Measurements from ENCODE around the gene FANCE. TPM values are rescaled to one million over a fixed set of nuclear protein-coding genes. Genes with fewer than 3 reads are reported as not detected.

Gene FANCE
- total RNA-seq, 4 donors from 2014 or later: 4.1 to 6.6 (median 6.2) TPM

- WGBS, 2 donors: 90 to 93% methylated on average over 7 to 13 of the region's 14 CpGs
- H3K4me1 ChIP-seq: peaks cover 5 to 18% of the 10 kb centered on the region in 2 donors
- no peak overlapping the region for H3K27ac ChIP-seq
- intact Hi-C loops (cut with DNase I): no loop called here
- TF ChIP-seq POLR2A (IDR thresholded peaks at IDR 0.05) (no peak), CTCF (IDR thresholded peaks at IDR 0.05) (no peak)
- no peak for DNase-seq
- H3K36me3 ChIP-seq: peaks cover 16 to 21% of the 10 kb centered on the region in 2 donors
- H3K4me3 ChIP-seq (replicated peaks in 1 of 3): no peak overlapping the region
- H3K27me3 ChIP-seq: no peaks in the 10 kb centered on the region
- no peaks in the 10 kb centered on the region for H3K9me3 ChIP-seq
Measured at GRCh38 chr6:35474131-35474941, 22.2 kb downstream of the FANCE start.

GRCh38 chr6:35474942-35475570 is 22.9 kb downstream of the FANCE start:
- Histone ChIP-seq H3K4me1 (peaks cover 0 to 11% of the 10 kb centered on the region in 2 donors), H3K27me3 (no peaks in the 10 kb centered on the region), H3K4me3 (replicated peaks in 1 of 3) (no peak overlapping the region), H3K36me3 (peaks cover 16 to 20% of the 10 kb centered on the region in 2 donors), H3K9me3 (no peaks in the 10 kb centered on the region), H3K27ac (no peak overlapping the region)
- WGBS, 2 donors: 89 to 96% methylated on average over 20 of the region's 20 CpGs
- no peak for TF ChIP-seq POLR2A (IDR thresholded peaks at IDR 0.05)
- TF ChIP-seq CTCF (IDR thresholded peaks at IDR 0.05): no peak
- no peak for DNase-seq
- intact Hi-C loops (cut with DNase I): no loop called here

- DNase-seq: no peak
- no peak overlapping the region for H3K4me3 ChIP-seq (replicated peaks in 1 of 3)
- 85 to 86% methylated on average over 2 to 4 of the region's 4 CpGs for WGBS, 2 donors
- no peak for TF ChIP-seq CTCF (IDR thresholded peaks at IDR 0.05)
- TF ChIP-seq POLR2A (IDR thresholded peaks at IDR 0.05): no peak
- no peak overlapping the region for H3K27ac ChIP-seq
- H3K36me3 ChIP-seq: peaks cover 15% of the 10 kb centered on the region in 2 donors
- intact Hi-C loops (cut with DNase I): no loop called here
- peaks cover 0 to 6% of the 10 kb centered on the region in 2 donors for H3K4me1 ChIP-seq
- H3K9me3 ChIP-seq: no peaks in the 10 kb centered on the region
- H3K27me3 ChIP-seq: no peaks in the 10 kb centered on the region
Measured at GRCh38 chr6:35475573-35475972, 23.4 kb downstream of the FANCE start.

- intact Hi-C loops (cut with DNase I): no loop called here
- Histone ChIP-seq H3K4me1 (peaks cover 0 to 2% of the 10 kb centered on the region in 2 donors), H3K27me3 (no peaks in the 10 kb centered on the region), H3K27ac (no peak overlapping the region), H3K4me3 (replicated peaks in 1 of 3) (no peak overlapping the region), H3K36me3 (peaks cover 10 to 11% of the 10 kb centered on the region in 2 donors), H3K9me3 (no peaks in the 10 kb centered on the region)
- TF ChIP-seq POLR2A (IDR thresholded peaks at IDR 0.05): no peak
- TF ChIP-seq CTCF (IDR thresholded peaks at IDR 0.05): no peak
- no peak for DNase-seq
- WGBS, 2 donors: 91 to 92% methylated on average over 12 to 14 of the region's 14 CpGs
Measured at GRCh38 chr6:35476004-35476403, 23.9 kb downstream of the FANCE start.

- intact Hi-C loops (cut with DNase I): no loop called here
- H3K36me3 ChIP-seq: peaks cover 7 to 10% of the 10 kb centered on the region in 2 donors
- no peaks in the 10 kb centered on the region for H3K4me1 ChIP-seq
- H3K9me3 ChIP-seq: no peaks in the 10 kb centered on the region
- no peak for DNase-seq
- H3K4me3 ChIP-seq (replicated peaks in 1 of 3): no peak overlapping the region
- H3K27me3 ChIP-seq: no peaks in the 10 kb centered on the region
- 85 to 86% methylated on average over 6 to 7 of the region's 8 CpGs for WGBS, 2 donors
- no peak overlapping the region for H3K27ac ChIP-seq
- no peak for TF ChIP-seq POLR2A (IDR thresholded peaks at IDR 0.05)
- TF ChIP-seq CTCF (IDR thresholded peaks at IDR 0.05): no peak
Measured at GRCh38 chr6:35477028-35477427, 24.9 kb downstream of the FANCE start.
